HG02798 (cell line): ENCODE measurements around the gene CCDC149.

Source experiments
- ATAC-seq: cut with Tn5 transposase; IDR thresholded peaks from one replicate; pipeline ENCODE4 v1.9.1; 2021; ENCODE audit warnings: mild to moderate bottlenecking; ENCODE audit not compliant: unreplicated experiment, poor library complexity

CCDC149 gene

DNA sequence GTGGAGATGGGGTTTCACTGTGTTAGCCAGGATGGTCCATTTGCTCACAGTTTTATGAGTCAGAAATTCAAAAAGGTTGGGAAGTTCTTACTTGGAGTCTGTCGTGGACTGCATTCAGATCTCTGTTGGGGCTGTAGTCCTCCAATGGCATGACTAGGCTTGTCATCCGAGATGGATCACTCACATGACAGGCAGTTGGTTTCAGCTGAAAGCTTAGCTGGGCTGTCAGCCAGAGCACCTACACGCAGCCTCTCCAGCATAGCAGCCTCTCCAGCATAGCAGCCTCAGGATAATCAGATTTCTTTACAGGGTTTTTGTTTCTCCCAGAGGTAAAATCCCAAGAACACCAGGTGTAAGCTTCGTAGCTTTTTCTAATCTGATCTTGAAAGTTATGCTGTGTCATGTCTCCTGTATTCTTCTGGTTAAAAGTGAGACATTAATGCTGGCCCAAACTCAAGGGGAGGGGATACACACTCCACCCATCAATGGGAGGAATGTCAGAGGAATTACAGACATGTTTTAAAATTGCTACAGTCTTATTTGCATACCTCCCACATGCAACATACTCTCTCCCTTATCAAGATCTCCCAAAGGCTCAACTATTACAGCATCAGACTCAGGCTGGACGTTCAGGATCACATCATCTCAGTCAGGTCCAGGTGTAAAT, 149.1 kb downstream of the CCDC149 start:
- no peak for ATAC-seq
